Sigmoid colon (tissue), 4 donors: ENCODE results near the gene PPT2.

ENCODE experiments used
- POLR2A ChIP-seq, 2 donors: fragments of 450-650 bp; IDR thresholded peaks; one replicate each; pipeline ENCODE4 v1.6.1; 2016; ENCODE audit warnings: antibody characterized with exemption in 2 of 2, mild to moderate bottlenecking in 2 of 2, moderate library complexity in 2 of 2
- POLR2AphosphoS5 ChIP-seq, 4 donors: sonication (generic); formaldehyde crosslinking; IDR thresholded peaks; one replicate each; pipeline ENCODE4 v1.6.1; 2017; ENCODE audit warnings: antibody characterized with exemption in 4 of 4

GRCh38 chr6:32167761-32168262 lies 13.9 kb downstream of the PPT2 start:
- TF ChIP-seq POLR2A (IDR thresholded peaks at IDR 0.05) (no peak), POLR2AphosphoS5 (IDR thresholded peaks at IDR 0.05) (no peak)
